G401 (cell line): ENCODE measurements around the gene LCE3D. TPM values are rescaled to one million over a fixed set of nuclear protein-coding genes. Genes with fewer than 3 reads are reported as not detected.

ENCODE experiments used
- DNase-seq: peaks from one replicate; pipeline ENCODE4 v3.0.0-alpha.2; 2015; ENCODE audit warnings: low spot score
- in situ Hi-C: cut with HindIII; loops from 2 replicates; pipeline ENCODE4 v1.10.0; 2016; ENCODE audit warnings: low sequenced_read_pairs, mixed read lengths
- total RNA-seq: library from RNA; depleted of rRNA; stranded (reverse); fragments of >200 nt; shearing (Covaris generic); gene quantifications from 2 replicates; pipeline ENCODE4 v1.2.3, GENCODE V29; 2014; rRNA removed

The LCE3D gene
- total RNA-seq, 1 experiment from 2014 or later = not detected

- no peak for DNase-seq
- in situ Hi-C loops = no loop called here
Observed at GRCh38 chr1:152535774-152536173, 44.5 kb downstream of the LCE3D start.

- in situ Hi-C loops = no loop called here
- DNase-seq = peak; percentile 10
Observed at GRCh38 chr1:152533327-152533938, 46.9 kb downstream of the LCE3D start.

Other genes starting within 250 kb of the LCE3D start
- gene FLG2, start 220.5 kb downstream of the LCE3D start, total RNA-seq = not detected in 2 replicates
- not detected in 2 replicates for gene CRNN, start 166.3 kb downstream of the LCE3D start, total RNA-seq
- gene LCE5A, start 69.7 kb downstream of the LCE3D start, total RNA-seq = not detected in 2 replicates
- gene CRCT1, start 66.0 kb downstream of the LCE3D start, total RNA-seq = not detected in 2 replicates
- not detected in 2 replicates for gene LCE3E, start 13.7 kb downstream of the LCE3D start, total RNA-seq
- not detected in 2 replicates for gene LCE3C, start 19.7 kb upstream of the LCE3D start, total RNA-seq
- gene LCE3B, start 33.3 kb upstream of the LCE3D start, total RNA-seq = not detected in 2 replicates
- not detected in 2 replicates for gene LCE3A, start 42.6 kb upstream of the LCE3D start, total RNA-seq
- not detected in 2 replicates for gene LCE2D, start 82.9 kb upstream of the LCE3D start, total RNA-seq
- gene LCE2C, start 94.8 kb upstream of the LCE3D start, total RNA-seq = not detected in 2 replicates
- not detected in 2 replicates for gene LCE2B, start 105.6 kb upstream of the LCE3D start, total RNA-seq
- not detected in 2 replicates for gene LCE2A, start 117.8 kb upstream of the LCE3D start, total RNA-seq
- gene LCE4A, start 127.6 kb upstream of the LCE3D start, total RNA-seq = not detected in 2 replicates
- gene KPRP, start 177.5 kb upstream of the LCE3D start, total RNA-seq = not detected in 2 replicates
- gene LCE1F, start 194.6 kb upstream of the LCE3D start, total RNA-seq = not detected in 2 replicates
- not detected in 2 replicates for gene LCE1E, start 205.7 kb upstream of the LCE3D start, total RNA-seq
- gene LCE1D, start 216.2 kb upstream of the LCE3D start, total RNA-seq = not detected in 2 replicates
- not detected in 2 replicates for gene LCE1C, start 226.1 kb upstream of the LCE3D start, total RNA-seq
- not detected in 2 replicates for gene LCE1B, start 231.5 kb upstream of the LCE3D start, total RNA-seq
- not detected in 2 replicates for gene LCE1A, start 247.0 kb upstream of the LCE3D start, total RNA-seq